ENCODE data around the gene TMEM238.

DNA sequence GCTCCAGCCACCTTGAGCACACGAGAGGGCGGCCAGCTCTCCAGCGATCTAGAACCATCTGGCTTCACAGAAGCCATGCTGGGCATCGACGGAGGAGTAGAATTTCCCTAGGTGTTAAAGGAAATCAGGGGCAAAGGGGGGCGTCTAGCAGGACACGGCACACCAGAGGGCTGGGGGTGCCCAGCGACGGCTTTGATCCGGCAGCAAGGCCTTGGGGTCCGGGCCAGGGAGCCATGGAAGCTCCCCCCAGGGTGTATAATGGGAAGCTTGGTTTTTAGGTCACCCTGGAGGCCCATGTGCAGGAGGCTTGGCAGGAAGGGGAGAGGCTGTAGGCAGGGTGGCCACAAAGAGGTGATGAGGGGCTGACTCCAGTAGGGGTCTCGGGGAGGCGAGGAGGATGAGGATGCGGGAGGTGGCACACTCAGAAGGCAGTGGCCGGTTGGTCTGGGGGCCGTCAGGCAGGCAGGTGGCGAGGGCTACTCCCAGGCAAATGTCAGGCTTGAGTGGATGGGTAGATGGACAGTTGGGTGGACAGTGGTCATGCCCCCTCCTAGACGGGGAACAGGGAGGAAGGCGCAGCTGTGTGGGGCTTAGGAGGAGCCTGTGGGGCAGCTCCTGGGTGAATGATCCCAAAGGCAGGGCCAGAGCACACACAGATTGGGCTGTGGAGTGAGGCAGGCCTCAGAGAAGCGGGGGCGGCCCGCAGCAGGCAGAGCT, 38.8 kb downstream of the TMEM238 start:
- TF ChIP-seq, protein P1, sequence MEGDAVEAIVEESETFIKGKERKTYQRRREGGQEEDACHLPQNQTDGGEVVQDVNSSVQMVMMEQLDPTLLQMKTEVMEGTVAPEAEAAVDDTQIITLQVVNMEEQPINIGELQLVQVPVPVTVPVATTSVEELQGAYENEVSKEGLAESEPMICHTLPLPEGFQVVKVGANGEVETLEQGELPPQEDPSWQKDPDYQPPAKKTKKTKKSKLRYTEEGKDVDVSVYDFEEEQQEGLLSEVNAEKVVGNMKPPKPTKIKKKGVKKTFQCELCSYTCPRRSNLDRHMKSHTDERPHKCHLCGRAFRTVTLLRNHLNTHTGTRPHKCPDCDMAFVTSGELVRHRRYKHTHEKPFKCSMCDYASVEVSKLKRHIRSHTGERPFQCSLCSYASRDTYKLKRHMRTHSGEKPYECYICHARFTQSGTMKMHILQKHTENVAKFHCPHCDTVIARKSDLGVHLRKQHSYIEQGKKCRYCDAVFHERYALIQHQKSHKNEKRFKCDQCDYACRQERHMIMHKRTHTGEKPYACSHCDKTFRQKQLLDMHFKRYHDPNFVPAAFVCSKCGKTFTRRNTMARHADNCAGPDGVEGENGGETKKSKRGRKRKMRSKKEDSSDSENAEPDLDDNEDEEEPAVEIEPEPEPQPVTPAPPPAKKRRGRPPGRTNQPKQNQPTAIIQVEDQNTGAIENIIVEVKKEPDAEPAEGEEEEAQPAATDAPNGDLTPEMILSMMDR (IDR thresholded peaks at IDR 0.05): no peak
- TF ChIP-seq POLR2A (IDR thresholded peaks at IDR 0.05): no peak
- no peak for TF ChIP-seq EP300 (IDR thresholded peaks at IDR 0.05)
- TF ChIP-seq POLR2AphosphoS5 (IDR thresholded peaks at IDR 0.05): no peak

Measured in sigmoid colon (tissue), 4 donors.